SK-N-SH treated with all-trans-retinoic acid at 6 μM for 48 hours (cell line): ENCODE measurements around the gene NDRG4.

Experiments
- ATAC-seq: fragments of 200-7000 bp; cut with Tn5 transposase; 3 replicates; pipeline ENCODE4 v1.9.1; 2020; ENCODE audit warnings: mild to moderate bottlenecking, moderate library complexity
- CSDC2 ChIP-seq: fragments of 250-450 bp; sonication (Bioruptor Pico); IDR thresholded peaks from 2 replicates; pipeline ENCODE4 v1.5.0; 2020; ENCODE audit warnings: mild to moderate bottlenecking, moderate library complexity
- ESRRG ChIP-seq: fragments of 250-450 bp; sonication (Bioruptor Pico); IDR thresholded peaks from 2 replicates; pipeline ENCODE4 v1.6.1; 2021; ENCODE audit warnings: mild to moderate bottlenecking
- ISL1 ChIP-seq: fragments of 250-450 bp; sonication (Bioruptor Pico); IDR thresholded peaks from 2 replicates; pipeline ENCODE4 v2.1.2; 2022; ENCODE audit warnings: mild to moderate bottlenecking, moderate library complexity
- OSR1 ChIP-seq: fragments of 250-450 bp; sonication (Bioruptor Pico); IDR thresholded peaks from 2 replicates; pipeline ENCODE4 v1.8.0; 2022; ENCODE audit warnings: moderate library complexity, mild to moderate bottlenecking, inconsistent platforms
- RARB ChIP-seq: fragments of 250-450 bp; sonication (Bioruptor Pico); IDR thresholded peaks from 2 replicates; pipeline ENCODE4 v1.8.0; 2021; ENCODE audit warnings: mild to moderate bottlenecking, moderate library complexity
- SNAI2 ChIP-seq: fragments of 250-450 bp; sonication (Bioruptor Pico); IDR thresholded peaks from 2 replicates; pipeline ENCODE4 v1.5.0; 2020; ENCODE audit warnings: mild to moderate bottlenecking, moderate library complexity
- TOX ChIP-seq: fragments of 250-450 bp; sonication (Bioruptor Pico); IDR thresholded peaks from 2 replicates; pipeline ENCODE4 v1.8.0; 2021; ENCODE audit warnings: mild to moderate bottlenecking, moderate library complexity, borderline replicate concordance
- ZC3H10 ChIP-seq: fragments of 250-450 bp; sonication (Bioruptor Pico); IDR thresholded peaks from 2 replicates; pipeline ENCODE4 v1.5.1; 2021; ENCODE audit warnings: mild to moderate bottlenecking, moderate library complexity
- ZFP3 ChIP-seq: fragments of 250-450 bp; sonication (Bioruptor Pico); IDR thresholded peaks from 2 replicates; pipeline ENCODE4 v1.5.0; 2020; ENCODE audit warnings: mild to moderate bottlenecking, moderate library complexity
- ZFP30 ChIP-seq: fragments of 450-650 bp; formaldehyde crosslinking; IDR thresholded peaks from 2 replicates; pipeline ENCODE4 v1.5.0; 2022; ENCODE audit warnings: mild to moderate bottlenecking, moderate library complexity
- ZNF565 ChIP-seq: fragments of 450-650 bp; formaldehyde crosslinking; conservative IDR thresholded peaks from 2 replicates; pipeline ENCODE4 v1.5.0; 2020; ENCODE audit warnings: low read depth, mild to moderate bottlenecking, moderate library complexity
- ZNF70 ChIP-seq: fragments of 450-650 bp; formaldehyde crosslinking; IDR thresholded peaks from 2 replicates; pipeline ENCODE4 v1.5.0; 2020; ENCODE audit warnings: mild to moderate bottlenecking, moderate library complexity
- TF ChIP-seq, protein P1 (sequence below): fragments of 250-450 bp; sonication (Bioruptor Pico); IDR thresholded peaks from 2 replicates; pipeline ENCODE4 v1.5.0; 2020; ENCODE audit warnings: mild to moderate bottlenecking, moderate library complexity
- TF ChIP-seq, protein P2 (sequence below): fragments of 250-450 bp; sonication (Bioruptor Pico); IDR thresholded peaks from 2 replicates; pipeline ENCODE4 v1.5.1; 2020; ENCODE audit warnings: low read depth, mild to moderate bottlenecking, moderate library complexity
- TF ChIP-seq, protein P3 (sequence below): fragments of 250-450 bp; sonication (Bioruptor Pico); IDR thresholded peaks from 2 replicates; pipeline ENCODE4 v1.5.1; 2021; ENCODE audit warnings: mild to moderate bottlenecking, moderate library complexity

The NDRG4 gene

DNA sequence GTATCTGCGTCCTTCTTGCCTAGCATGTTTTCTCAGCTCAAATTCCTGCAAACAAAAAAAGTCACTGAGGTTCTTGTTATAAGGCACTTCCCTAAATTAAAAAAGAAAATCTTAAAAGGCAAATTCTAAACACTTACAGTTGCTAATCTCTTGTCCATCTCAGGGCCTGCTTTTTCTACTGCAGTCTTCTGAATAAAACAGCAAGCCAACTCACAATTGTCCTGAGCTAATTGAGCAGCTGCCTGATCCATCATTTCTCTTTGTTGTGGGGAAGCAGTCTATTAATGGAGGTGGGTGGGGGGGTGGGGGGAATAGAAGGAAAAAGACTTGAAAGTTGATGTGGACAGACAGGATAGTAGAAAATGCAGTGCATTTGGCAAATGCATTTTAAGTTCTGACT, 42.3 kb downstream of the NDRG4 start:
- ATAC-seq: no peak
- TF ChIP-seq ISL1 (CRISPR knock-in tag) (no peak), ESRRG (CRISPR knock-in tag) (no peak), RARB (CRISPR knock-in tag) (no peak), ZFP30 (CRISPR knock-in tag) (no peak), SNAI2 (CRISPR knock-in tag) (no peak)

DNA sequence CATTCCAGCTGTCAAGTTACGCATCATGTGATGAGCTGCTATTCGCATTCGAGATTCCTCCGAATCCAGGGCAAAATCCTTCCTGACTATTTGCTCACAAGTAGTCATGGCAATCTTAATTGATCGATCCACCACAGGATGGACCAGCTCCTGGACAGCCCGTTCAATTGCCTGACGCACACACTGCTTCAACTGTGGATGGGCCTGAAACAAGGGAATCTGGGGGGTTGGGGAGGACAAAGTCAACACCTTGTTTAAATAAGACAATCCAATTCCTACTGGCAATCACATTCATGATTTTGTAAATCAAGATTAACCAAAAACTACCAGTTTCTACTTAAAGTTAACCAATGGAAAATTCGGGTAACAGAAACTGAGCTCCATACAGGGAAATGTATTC, 43.7 kb downstream of the NDRG4 start:
- no peak for ATAC-seq
- no peak for TF ChIP-seq ZNF565

DNA sequence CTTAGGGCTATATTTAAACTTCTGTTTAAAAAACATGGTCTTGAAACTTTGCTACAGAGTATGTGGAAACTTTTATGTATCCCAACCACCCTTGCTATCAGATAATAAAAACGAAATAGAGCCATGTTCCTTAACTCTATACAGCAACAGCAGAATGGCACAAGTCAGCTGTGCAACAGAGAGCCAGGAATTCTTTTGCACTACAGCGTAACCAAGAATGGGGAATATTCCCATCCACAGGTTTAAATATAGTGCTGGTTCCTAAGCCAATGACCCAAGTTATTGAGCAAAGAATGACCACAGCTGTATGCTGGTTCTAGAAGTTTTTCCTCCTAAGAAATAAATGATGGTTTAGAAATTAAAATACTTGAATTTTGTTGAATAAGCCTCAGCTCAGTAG, 48.4 kb downstream of the NDRG4 start:
- no peak for ATAC-seq
- TF ChIP-seq, protein P1, sequence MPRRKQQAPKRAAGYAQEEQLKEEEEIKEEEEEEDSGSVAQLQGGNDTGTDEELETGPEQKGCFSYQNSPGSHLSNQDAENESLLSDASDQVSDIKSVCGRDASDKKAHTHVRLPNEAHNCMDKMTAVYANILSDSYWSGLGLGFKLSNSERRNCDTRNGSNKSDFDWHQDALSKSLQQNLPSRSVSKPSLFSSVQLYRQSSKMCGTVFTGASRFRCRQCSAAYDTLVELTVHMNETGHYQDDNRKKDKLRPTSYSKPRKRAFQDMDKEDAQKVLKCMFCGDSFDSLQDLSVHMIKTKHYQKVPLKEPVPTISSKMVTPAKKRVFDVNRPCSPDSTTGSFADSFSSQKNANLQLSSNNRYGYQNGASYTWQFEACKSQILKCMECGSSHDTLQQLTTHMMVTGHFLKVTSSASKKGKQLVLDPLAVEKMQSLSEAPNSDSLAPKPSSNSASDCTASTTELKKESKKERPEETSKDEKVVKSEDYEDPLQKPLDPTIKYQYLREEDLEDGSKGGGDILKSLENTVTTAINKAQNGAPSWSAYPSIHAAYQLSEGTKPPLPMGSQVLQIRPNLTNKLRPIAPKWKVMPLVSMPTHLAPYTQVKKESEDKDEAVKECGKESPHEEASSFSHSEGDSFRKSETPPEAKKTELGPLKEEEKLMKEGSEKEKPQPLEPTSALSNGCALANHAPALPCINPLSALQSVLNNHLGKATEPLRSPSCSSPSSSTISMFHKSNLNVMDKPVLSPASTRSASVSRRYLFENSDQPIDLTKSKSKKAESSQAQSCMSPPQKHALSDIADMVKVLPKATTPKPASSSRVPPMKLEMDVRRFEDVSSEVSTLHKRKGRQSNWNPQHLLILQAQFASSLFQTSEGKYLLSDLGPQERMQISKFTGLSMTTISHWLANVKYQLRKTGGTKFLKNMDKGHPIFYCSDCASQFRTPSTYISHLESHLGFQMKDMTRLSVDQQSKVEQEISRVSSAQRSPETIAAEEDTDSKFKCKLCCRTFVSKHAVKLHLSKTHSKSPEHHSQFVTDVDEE (CRISPR knock-in tag): no peak
- TF ChIP-seq, protein P2, sequence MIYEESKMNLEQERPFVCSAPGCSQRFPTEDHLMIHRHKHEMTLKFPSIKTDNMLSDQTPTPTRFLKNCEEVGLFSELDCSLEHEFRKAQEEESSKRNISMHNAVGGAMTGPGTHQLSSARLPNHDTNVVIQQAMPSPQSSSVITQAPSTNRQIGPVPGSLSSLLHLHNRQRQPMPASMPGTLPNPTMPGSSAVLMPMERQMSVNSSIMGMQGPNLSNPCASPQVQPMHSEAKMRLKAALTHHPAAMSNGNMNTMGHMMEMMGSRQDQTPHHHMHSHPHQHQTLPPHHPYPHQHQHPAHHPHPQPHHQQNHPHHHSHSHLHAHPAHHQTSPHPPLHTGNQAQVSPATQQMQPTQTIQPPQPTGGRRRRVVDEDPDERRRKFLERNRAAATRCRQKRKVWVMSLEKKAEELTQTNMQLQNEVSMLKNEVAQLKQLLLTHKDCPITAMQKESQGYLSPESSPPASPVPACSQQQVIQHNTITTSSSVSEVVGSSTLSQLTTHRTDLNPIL (CRISPR knock-in tag): no peak
- no peak for TF ChIP-seq ZNF565
- TF ChIP-seq CSDC2 (CRISPR knock-in tag): no peak
- no peak for TF ChIP-seq ZC3H10

DNA sequence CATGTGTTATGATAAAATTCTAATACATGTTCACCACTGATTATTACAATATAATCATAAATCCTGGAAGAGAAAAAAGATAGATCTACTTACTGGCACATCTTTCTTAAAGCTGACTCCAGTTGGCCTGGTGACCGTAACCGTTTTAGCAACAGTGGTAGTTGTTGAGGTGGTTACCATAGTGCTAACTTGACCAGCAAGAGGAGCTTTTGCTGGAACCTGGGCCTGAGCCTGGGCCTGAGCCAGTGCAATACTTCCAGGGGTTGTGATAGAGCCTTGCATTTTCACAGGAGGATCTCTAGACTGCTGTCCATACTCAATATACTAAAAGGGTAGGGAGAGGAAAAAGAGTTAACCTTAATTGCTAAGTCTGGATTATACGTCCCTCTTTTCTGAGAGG, 51.6 kb downstream of the NDRG4 start:
- peak; percentile 55; the same call in 2 of the 3 replicates for ATAC-seq
- TF ChIP-seq CSDC2 (CRISPR knock-in tag) (no peak), OSR1 (no peak)
- TF ChIP-seq, protein P3, sequence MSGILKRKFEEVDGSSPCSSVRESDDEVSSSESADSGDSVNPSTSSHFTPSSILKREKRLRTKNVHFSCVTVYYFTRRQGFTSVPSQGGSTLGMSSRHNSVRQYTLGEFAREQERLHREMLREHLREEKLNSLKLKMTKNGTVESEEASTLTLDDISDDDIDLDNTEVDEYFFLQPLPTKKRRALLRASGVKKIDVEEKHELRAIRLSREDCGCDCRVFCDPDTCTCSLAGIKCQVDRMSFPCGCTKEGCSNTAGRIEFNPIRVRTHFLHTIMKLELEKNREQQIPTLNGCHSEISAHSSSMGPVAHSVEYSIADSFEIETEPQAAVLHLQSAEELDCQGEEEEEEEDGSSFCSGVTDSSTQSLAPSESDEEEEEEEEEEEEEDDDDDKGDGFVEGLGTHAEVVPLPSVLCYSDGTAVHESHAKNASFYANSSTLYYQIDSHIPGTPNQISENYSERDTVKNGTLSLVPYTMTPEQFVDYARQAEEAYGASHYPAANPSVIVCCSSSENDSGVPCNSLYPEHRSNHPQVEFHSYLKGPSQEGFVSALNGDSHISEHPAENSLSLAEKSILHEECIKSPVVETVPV (CRISPR knock-in tag): no peak

DNA sequence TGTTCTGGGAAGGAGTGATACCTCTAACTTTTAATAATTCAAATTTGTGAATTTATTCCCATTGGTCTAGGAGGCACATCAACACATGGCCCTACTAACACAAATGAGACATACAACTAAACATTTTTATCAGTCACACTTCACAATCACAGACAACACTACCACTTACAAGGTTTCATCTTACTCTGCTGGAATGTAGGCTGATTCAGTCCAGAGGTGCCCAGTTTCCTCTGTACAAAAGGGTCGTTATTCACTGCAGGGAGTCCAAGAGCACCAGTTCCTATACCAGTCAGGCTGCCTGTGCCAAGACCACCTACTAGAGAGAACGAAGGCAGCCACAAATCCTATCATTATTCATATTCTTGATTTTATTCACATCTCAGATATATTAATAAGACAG, 56.7 kb downstream of the NDRG4 start:
- peak; percentile 83 for ATAC-seq
- TF ChIP-seq, protein P2 (CRISPR knock-in tag): no peak
- TF ChIP-seq SNAI2 (CRISPR knock-in tag) (no peak), ZFP3 (CRISPR knock-in tag) (no peak), ZFP30 (CRISPR knock-in tag) (no peak), ZNF70 (CRISPR knock-in tag) (no peak), TOX (CRISPR knock-in tag) (no peak)
- TF ChIP-seq, all 23 proteins: peak for 0
